GM19240 (cell line): ENCODE results near the gene STX18.
"Not testable (repeated sequence)": the region's sequence is repeated elsewhere in the genome, so short reads cannot be mapped to it uniquely, and the experiment has no call there.

Experiments
- DNase-seq: peaks from one replicate; pipeline ENCODE4 v3.0.0; 2011; ENCODE audit warnings: low spot score; ENCODE audit not compliant: insufficient read length

STX18 gene

GRCh38 chr4:4480685-4481398 is 61.0 kb downstream of the STX18 start:
- DNase-seq = no peak

GRCh38 chr4:4480205-4480604 is 61.6 kb downstream of the STX18 start:
- DNase-seq = no peak

- DNase-seq = no peak
Measured at GRCh38 chr4:4479366-4479765, 62.5 kb downstream of the STX18 start.

GRCh38 chr4:4477796-4478195 is 64.1 kb downstream of the STX18 start:
- no peak for DNase-seq

- DNase-seq = no peak
Measured at GRCh38 chr4:4477391-4477790, 64.5 kb downstream of the STX18 start.

DNA sequence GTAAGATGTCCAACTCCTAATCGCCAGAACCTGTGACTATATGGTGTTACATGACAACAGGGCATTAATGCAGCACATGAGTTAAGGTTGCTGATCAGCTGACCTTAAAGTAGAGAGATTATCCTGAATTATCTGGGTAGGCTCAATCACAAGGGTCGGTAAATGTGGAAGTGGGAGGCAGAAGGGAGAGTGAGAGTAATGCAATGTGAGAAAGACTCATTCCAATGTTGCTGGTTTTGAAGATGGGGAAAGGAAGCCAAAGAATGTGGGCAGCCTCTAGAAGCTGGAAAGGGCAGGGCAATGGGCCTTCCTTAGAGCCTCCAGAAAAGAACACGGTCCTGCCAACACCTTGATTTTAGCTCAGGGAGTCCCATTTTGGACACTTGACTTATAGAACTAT is 67.4 kb downstream of the STX18 start:
- no peak for DNase-seq

DNA sequence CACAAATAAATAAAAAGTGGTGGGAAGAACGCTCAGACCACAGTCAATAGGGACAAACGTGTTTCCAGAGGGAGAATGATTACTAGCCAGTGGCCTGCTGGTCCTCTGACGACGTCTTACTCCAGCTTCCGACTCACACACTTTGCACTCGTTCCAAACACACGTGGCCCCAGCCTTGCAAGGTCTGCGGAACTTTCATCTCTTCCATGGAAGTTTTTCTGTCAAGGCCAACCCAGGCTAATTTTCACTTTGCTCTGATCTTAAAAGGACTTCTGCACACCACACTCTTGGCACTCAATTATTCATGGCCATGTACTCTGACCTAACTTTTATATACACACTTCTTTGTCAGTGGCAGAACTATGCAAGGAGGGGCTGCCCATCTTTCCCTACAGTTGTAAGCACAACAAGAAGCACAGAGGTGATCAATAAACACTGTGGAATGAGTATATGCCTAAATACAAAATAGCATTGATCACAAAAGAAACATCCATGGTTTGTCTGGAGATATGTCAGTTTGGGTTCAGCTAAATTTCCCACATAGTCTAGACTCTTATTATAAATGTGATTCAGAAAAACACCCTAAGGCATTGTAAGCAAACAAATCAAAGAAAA is 69.4 kb downstream of the STX18 start:
- no peak for DNase-seq

DNA sequence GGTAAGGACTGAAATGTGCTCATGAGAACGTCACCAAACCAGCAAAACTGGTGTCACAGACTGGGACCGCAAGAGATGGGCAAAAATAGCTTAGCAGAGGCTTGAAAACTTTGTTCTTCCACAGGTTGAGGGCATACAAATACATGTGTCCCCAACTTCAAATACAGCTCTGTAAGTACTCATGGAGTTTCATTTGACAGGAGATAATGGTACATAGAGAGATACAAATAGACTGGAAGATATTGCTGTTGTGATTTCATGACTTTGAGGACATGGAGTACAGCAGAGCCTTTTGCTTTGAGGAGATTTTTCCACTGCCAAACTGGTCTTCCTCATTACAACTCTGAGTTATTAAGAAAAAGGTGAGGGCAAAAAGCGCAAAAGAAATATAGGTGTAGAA is 70.7 kb downstream of the STX18 start:
- DNase-seq = no peak

DNA sequence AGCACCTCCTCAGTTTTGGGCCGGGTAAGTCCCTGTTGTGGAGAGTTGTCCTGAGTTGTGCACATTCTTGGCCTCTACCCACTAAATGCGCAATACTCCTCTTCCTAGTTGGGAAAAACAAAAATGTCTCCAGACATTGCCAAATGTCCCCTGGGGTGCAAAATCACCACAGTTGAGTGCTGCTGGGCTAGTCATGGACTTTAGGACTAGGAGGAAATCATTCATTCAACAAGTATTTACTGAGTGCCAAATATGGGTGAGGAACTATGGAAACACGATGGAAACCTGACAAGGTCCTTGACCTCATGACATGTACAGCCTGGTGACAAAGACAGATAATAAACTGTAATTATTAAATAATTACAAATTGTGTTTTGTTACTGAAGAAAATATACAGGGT is 71.6 kb downstream of the STX18 start:
- no peak for DNase-seq

DNA sequence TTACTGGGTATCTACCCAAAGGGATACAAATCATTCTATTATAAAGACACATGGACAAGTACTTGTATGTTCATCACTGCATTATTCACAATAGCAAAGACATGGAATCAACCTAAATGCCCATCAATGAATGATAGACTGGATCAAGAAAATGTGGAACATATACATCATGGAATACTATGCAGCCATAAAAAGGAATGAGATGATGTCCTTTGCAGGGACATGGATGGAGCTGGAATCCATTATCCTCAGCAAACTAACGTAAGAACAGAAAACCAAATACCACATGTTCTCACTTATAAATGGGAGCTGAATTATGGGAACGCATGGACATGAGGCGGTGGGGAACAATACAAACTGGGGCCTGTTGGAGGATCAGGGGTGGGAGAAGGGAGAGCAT is 76.6 kb downstream of the STX18 start:
- not testable (repeated sequence) for DNase-seq

- no peak for DNase-seq
Measured at GRCh38 chr4:4462970-4463369, 78.9 kb downstream of the STX18 start.

- DNase-seq = no peak
Measured at GRCh38 chr4:4461850-4462249, 80.0 kb downstream of the STX18 start.

DNA sequence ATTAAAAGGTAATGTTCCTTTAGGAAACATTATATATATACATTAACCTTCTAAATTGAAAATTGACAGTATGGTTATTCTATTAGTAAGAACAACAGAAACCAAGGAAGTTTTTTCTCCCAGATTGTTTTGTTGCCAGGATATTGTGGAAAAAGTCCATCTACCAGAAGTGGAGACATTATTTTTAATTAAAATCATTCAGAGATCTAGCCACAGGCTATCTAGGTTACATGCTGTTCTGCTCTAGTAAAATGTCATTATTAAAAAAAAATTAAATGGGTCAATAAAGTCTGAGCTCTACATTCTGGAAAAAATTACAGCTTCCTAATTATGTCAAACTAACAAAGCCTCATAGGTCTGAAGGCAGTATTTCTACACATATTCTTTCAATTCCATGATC is 80.7 kb downstream of the STX18 start:
- DNase-seq = no peak

DNA sequence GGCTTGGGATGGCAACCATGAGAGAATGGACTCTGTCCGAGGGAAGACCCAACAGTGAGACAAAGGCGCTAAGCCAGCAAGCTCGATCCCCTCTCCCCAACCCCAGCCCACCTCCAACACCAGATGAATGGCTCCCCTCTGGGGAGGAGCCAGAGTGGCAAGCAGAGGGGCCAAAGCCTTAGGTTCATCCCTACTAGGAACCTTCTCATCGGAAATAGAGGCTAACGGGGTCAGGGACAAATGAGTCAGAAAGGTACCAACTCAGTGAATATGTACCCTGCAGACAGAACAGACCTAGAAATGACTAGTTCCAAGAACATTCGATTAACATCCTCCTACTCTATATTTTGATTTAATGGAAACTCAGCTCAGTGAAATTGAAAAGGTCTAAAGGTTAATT is 81.1 kb downstream of the STX18 start:
- no peak for DNase-seq

GRCh38 chr4:4459181-4459580 is 82.7 kb downstream of the STX18 start:
- DNase-seq = no peak

GRCh38 chr4:4457803-4458553 is 83.9 kb downstream of the STX18 start:
- no peak for DNase-seq

- DNase-seq = no peak
Measured at GRCh38 chr4:4456816-4457578, 84.9 kb downstream of the STX18 start.

- DNase-seq = no peak
Measured at GRCh38 chr4:4456351-4456750, 85.5 kb downstream of the STX18 start.

DNA sequence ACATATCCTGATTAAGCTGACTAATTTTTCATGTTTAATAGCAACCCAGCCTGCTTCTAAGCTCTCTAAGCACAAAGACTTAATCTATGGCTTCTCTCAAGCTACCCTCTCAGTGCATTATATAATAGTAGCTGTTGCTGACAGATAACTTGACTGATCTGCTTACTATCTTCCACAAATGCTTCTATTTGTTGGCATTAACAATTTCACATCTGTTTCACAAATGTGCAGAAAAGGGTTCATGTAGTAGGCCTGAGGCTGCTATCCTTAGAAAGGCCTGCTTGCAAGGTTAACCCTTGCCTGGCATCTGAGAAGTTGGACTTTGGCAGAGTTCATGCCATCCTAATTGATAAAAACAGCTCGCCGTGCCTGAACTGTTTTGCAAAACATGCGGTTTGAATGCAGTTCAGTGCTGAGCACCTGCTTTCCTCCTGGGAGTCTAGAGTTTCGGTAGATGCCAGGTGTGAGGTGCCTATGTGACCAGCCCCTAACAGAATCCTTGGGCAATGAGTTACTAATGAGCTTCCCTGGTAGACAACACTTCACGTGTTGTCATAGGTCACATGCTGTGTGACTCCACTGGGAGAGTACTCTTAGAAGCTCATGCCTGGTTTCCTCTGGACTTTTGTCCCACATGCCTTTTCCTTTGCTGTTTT is 86.5 kb downstream of the STX18 start:
- no peak for DNase-seq

- DNase-seq = no peak
Measured at GRCh38 chr4:4446434-4446833, 95.4 kb downstream of the STX18 start.

DNA sequence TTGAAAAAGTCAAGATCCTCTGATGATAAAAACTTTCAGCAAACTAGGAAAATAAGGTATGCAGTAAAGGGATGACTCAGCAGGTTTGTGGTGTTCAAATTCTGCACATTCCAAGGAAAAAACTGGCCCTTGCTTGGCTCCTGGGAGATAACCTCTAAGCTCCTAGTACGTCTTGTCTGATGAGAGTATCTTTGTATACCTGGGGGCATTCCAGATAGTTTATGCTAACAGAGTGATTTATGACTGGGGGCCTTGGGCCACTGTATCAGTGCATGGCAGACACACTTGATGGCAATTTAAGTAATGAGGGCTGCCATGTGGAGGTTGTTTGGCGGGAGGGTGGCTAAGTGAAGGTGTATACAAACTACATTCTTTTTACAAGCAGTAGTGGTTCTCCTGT is 98.0 kb downstream of the STX18 start:
- no peak for DNase-seq
